ENCODE measurements around the gene CTNNA2. TPM values are rescaled to one million over a fixed set of nuclear protein-coding genes. Genes with fewer than 3 reads are reported as not detected.

Gene CTNNA2
- total and polyA plus RNA-seq, 11 donors: 0.20 to 0.81 TPM; not detected in 9

DNA sequence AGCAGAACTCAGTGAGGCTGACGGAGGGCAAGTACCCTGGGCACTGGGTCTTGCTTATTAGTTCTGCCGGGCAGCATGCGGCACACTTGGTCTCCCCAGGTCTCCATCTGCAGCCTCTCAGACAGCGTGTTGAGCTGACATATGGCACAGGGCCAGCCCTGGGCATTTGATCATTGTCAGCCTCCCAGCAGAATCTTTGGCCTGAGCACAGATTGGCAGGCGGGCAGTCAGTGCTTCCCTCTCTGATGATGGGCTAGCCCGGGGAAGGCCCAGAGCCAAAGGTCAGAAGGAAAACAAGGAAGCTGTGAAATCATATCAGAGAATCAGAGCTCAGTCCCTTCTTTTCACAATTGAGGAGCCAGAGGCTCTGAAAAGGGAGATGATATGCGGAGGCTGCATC lies 941.8 kb downstream of the CTNNA2 start:
- peak in 3 of 4 donors; percentile 50 to 62 (median 57) for ATAC-seq
- H3K27ac ChIP-seq: no peak overlapping the region
- intact Hi-C loops (cut with DNase I): no loop called here
- H3K27me3 ChIP-seq: no peaks in the 10 kb centered on the region
- 39 to 54% (median 46%) methylated on average over 7 of the region's 7 CpGs for WGBS, 4 donors
- no peaks in the 10 kb centered on the region for H3K4me1 ChIP-seq
- DNase-seq: peak; percentile 17 to 69 (median 44)
- H3K9me3 ChIP-seq: no peaks in the 10 kb centered on the region
- TF ChIP-seq, protein P1, sequence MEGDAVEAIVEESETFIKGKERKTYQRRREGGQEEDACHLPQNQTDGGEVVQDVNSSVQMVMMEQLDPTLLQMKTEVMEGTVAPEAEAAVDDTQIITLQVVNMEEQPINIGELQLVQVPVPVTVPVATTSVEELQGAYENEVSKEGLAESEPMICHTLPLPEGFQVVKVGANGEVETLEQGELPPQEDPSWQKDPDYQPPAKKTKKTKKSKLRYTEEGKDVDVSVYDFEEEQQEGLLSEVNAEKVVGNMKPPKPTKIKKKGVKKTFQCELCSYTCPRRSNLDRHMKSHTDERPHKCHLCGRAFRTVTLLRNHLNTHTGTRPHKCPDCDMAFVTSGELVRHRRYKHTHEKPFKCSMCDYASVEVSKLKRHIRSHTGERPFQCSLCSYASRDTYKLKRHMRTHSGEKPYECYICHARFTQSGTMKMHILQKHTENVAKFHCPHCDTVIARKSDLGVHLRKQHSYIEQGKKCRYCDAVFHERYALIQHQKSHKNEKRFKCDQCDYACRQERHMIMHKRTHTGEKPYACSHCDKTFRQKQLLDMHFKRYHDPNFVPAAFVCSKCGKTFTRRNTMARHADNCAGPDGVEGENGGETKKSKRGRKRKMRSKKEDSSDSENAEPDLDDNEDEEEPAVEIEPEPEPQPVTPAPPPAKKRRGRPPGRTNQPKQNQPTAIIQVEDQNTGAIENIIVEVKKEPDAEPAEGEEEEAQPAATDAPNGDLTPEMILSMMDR (IDR thresholded peaks at IDR 0.05): no peak
- no peak for TF ChIP-seq POLR2A (IDR thresholded peaks at IDR 0.05)
- H3K4me3 ChIP-seq: no peak overlapping the region
- no peaks in the 10 kb centered on the region for H3K36me3 ChIP-seq

DNA sequence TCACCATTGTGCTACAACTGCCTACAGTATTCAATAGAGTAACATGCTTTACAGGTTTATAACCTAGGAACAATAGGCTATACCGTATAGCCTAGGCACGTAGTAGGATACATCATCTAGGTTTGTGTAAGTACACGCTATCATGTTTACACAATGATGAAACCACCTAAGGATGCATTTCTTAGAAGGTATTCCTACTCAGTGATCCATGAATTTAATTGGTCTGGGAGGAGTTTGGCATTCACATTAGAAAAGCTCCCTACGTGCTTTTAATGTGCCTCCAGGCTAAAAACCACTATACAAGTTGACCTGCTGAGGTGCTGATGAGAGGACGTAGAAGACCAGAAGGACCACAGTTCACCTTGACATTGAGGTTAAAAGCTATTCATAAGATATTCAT lies 946.2 kb downstream of the CTNNA2 start:
- Histone ChIP-seq H3K36me3 (no peaks in the 10 kb centered on the region), H3K27ac (no peak overlapping the region), H3K9me3 (no peaks in the 10 kb centered on the region), H3K4me3 (no peak overlapping the region), H3K4me1 (no peaks in the 10 kb centered on the region), H3K27me3 (peaks cover 0 to 4% (median 0%) of the 10 kb centered on the region in 9 donors)
- ATAC-seq (no peak), DNase-seq (no peak)
- TF ChIP-seq, protein P1 (IDR thresholded peaks at IDR 0.05): no peak
- TF ChIP-seq POLR2A (IDR thresholded peaks at IDR 0.05): no peak
- 93 to 96% (median 95%) methylated on average over 5 of the region's 5 CpGs for WGBS, 4 donors
- intact Hi-C loops (cut with DNase I): no loop called here

DNA sequence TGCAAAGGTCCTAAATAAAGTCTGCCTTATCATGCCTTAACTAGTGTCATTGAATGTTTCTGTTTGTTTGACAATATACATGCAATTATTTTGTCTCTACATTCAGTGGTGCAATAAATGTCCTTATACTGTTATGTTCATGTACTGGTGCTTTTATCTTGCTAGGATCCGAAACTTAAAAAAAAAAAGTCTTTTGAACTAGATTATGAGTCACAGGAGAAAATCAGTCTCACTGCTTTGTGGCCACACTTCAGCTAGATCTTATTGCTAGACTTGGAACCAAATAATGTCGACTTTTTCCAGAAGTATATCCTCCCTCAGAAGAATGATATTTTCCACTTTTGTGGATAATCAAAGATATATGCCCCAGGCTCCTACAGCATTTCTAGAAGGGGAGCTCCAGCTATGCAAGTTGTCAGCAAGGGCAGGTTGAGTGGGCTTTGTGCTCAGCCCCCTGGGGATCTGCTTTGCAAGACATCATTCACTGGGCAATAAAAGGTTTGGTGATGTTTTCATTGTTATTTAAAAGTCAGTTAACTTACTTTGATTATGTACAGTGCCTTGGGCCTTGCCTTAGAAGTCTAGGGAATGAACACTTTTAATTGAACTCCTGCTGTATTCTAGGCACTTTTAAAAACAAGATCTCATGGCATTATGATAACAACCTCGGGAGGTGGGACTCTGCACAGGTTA lies 948.8 kb downstream of the CTNNA2 start:
- DNase-seq (no peak), ATAC-seq (no peak)
- no peaks in the 10 kb centered on the region for H3K9me3 ChIP-seq
- no peak overlapping the region for H3K4me3 ChIP-seq
- 82 to 84% (median 82%) methylated on average over 3 of the region's 3 CpGs for WGBS, 4 donors
- no peak for TF ChIP-seq POLR2A (IDR thresholded peaks at IDR 0.05)
- TF ChIP-seq, protein P1 (IDR thresholded peaks at IDR 0.05): no peak
- no peaks in the 10 kb centered on the region for H3K4me1 ChIP-seq
- intact Hi-C loops (cut with DNase I): no loop called here
- no peaks in the 10 kb centered on the region for H3K36me3 ChIP-seq
- no peak overlapping the region for H3K27ac ChIP-seq
- H3K27me3 ChIP-seq: peaks cover 0 to 4% (median 0%) of the 10 kb centered on the region in 9 donors

DNA sequence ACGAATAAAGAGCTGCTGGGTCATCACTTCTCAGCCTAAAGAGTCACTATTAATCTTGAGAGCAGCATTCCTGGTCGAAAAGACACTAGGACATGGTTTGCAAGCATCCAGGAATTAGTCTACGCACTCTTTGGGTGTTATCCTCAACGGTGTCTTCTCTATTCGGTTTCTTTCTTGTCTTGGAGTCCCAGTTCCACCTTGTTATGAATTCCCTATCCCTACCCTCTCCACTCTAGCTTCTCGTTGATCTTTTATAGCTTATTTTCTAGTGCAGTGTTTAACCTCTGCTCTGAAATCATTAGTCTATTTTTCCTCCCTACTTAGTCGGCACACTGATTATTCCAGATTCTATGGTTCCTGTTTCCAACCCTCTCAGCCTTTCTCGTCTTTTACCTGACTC lies 949.8 kb downstream of the CTNNA2 start:
- WGBS, 4 donors: 80 to 85% (median 83%) methylated on average over 8 of the region's 8 CpGs
- Histone ChIP-seq H3K27me3 (peaks cover 0 to 4% (median 0%) of the 10 kb centered on the region in 9 donors), H3K9me3 (no peaks in the 10 kb centered on the region), H3K36me3 (no peaks in the 10 kb centered on the region), H3K4me3 (no peak overlapping the region), H3K27ac (no peak overlapping the region), H3K4me1 (no peaks in the 10 kb centered on the region)
- intact Hi-C loops (cut with DNase I): no loop called here
- TF ChIP-seq, protein P1 (IDR thresholded peaks at IDR 0.05): no peak
- no peak for TF ChIP-seq POLR2A (IDR thresholded peaks at IDR 0.05)
- ATAC-seq: no peak
- no peak for DNase-seq
